ENCODE data around the gene CCDC188. TPM values are rescaled to one million over a fixed set of nuclear protein-coding genes. Genes with fewer than 3 reads are reported as not detected.

The CCDC188 gene
- total RNA-seq, 1 donor from 2014 or later: 0.11 TPM

- no peaks in the 10 kb centered on the region for H3K9me3 Mint-ChIP-seq
- DNase-seq (ENCODE audit: low spot score): no peak
- H3K36me3 Mint-ChIP-seq (ENCODE audit: low read depth): peaks cover 67% of the 10 kb centered on the region
- peaks cover 22% of the 10 kb centered on the region for H3K4me1 Mint-ChIP-seq (ENCODE audit: low read depth)
- no peaks in the 10 kb centered on the region for H3K27me3 Mint-ChIP-seq (ENCODE audit: low read depth)
- intact Hi-C loops (cut with micrococcal nuclease): no loop called here
- peak overlapping the region; percentile 13 for H3K4me3 Mint-ChIP-seq (ENCODE audit: low read depth)
- H3K27ac Mint-ChIP-seq: peak overlapping the region; percentile 82
These were observed 39.7 kb downstream of the CCDC188 start for GRCh38 chr22:20111045-20111688.

DNA sequence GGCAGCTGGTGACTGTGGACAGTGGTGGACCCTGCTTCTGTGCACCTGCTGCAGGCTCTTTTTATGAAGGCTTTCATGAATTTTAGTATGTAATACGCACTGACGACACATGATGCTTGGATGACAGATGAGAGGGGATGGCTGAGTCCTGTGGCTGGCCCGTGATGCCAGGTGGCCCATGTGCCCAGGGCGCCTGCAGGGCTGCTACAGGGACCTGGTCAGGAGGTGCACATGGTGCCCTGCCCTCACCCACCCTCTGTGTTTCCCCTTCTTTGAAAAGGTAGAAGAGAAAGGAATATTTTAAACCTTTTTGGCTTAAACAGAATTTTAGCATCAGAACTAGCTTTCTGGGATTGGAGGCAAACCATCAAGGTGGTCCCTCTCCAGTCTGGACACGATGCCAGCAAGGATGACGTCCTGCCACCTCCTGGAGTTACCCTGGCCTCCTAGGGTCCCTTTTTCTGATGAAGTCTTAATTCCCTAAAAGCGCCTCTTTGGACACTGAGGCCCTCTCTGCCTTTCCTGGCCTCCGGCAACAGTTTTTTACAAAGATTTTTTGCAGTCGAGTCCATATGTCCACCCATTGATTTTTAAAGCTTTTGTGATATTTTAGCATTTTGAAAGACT is 40.4 kb downstream of the CCDC188 start:
- intact Hi-C loops (cut with micrococcal nuclease): no loop called here
- no peak for DNase-seq (ENCODE audit: low spot score)
- peaks cover 61% of the 10 kb centered on the region for H3K36me3 Mint-ChIP-seq (ENCODE audit: low read depth)
- no peaks in the 10 kb centered on the region for H3K9me3 Mint-ChIP-seq
- H3K4me1 Mint-ChIP-seq (ENCODE audit: low read depth): peaks cover 22% of the 10 kb centered on the region
- no peak overlapping the region for H3K4me3 Mint-ChIP-seq (ENCODE audit: low read depth)
- peak overlapping the region; percentile 82 for H3K27ac Mint-ChIP-seq
- H3K27me3 Mint-ChIP-seq (ENCODE audit: low read depth): no peaks in the 10 kb centered on the region

DNA sequence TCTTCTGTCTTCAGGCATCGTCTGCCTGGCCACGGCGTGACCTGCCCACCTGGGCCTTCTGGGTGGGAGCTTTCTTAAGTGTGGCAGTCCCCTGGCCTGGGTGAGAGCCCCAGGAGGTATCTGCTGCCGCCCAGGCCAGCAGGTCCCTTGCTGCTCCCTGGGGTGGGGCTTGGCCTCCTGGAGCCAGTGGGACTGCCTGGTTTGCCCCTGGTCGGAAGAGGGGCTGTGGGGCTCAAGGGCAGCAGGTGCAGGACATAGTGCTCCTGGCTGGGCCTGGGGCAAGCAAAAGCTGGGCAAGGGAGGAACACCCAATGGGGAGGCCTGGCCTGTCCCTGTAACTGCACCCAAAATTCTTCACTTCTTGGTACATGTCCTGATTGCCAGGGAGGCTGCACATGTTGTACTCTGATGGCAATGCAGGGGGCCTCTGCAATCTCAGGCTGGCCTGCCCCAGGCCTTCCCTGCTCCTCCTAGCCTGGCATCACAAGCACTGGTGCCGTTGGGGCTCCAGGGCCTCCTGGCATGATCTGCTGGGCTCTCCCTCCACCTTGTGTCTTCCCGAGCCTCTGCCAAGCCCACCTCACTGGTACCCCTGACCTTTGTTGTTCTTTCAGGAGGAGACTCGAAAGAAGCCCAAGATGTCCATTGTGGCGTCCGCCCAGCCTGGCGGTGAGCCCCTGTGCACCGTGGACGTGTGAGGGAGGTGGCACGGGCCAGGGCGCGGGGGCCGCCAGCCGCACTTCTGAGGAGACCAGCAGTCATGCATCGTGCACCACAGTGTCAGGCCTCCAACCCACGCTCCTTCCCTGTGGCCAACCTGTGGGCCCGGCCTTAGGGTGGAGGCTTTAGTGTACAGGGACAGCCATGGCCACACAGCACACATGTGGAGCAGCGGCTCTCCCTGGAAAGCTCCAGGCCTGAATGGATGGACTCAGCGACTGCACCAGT is 41.2 kb downstream of the CCDC188 start:
- no peak for DNase-seq (ENCODE audit: low spot score)
- Mint-ChIP-seq H3K27ac (peak overlapping the region; percentile 33), H3K36me3 (ENCODE audit: low read depth) (peaks cover 55% of the 10 kb centered on the region), H3K9me3 (no peaks in the 10 kb centered on the region), H3K27me3 (ENCODE audit: low read depth) (no peaks in the 10 kb centered on the region), H3K4me1 (ENCODE audit: low read depth) (peaks cover 17% of the 10 kb centered on the region), H3K4me3 (ENCODE audit: low read depth) (no peak overlapping the region)
- intact Hi-C loops (cut with micrococcal nuclease): no loop called here

GRCh38 chr22:20108757-20109230 is 42.1 kb downstream of the CCDC188 start:
- peaks cover 11% of the 10 kb centered on the region for H3K4me1 Mint-ChIP-seq (ENCODE audit: low read depth)
- H3K9me3 Mint-ChIP-seq: no peaks in the 10 kb centered on the region
- no peak for DNase-seq (ENCODE audit: low spot score)
- intact Hi-C loops (cut with micrococcal nuclease): no loop called here
- H3K27me3 Mint-ChIP-seq (ENCODE audit: low read depth): no peaks in the 10 kb centered on the region
- no peak overlapping the region for H3K27ac Mint-ChIP-seq
- H3K36me3 Mint-ChIP-seq (ENCODE audit: low read depth): peaks cover 48% of the 10 kb centered on the region
- H3K4me3 Mint-ChIP-seq (ENCODE audit: low read depth): no peak overlapping the region

- Mint-ChIP-seq H3K36me3 (ENCODE audit: low read depth) (peaks cover 49% of the 10 kb centered on the region), H3K9me3 (no peaks in the 10 kb centered on the region)
- intact Hi-C loops (cut with micrococcal nuclease): no loop called here
These were observed 42.7 kb downstream of the CCDC188 start for GRCh38 chr22:20107951-20108756.

DNA sequence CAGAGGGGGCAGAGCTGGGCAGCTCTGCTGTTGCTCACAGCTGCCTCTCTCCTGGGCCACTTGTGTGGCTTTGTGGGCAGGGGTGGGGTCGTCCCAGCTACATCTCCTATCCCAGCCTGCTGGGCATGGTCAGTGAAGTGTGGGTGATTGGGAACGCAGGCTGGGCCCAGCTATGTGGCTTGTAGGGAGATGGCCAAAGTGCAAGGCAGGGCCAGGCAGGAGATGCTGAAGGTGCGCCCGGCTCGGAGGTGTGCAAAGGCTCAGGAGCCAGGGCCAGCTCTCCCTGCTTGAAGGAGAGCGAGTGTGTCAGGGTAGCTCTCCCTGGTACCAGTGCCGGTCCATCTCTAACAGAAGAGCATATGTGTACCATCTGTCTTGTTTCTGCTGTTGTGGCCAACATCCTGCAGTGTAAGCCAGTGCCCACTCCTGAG is 43.4 kb downstream of the CCDC188 start:
- Mint-ChIP-seq H3K27ac (peak overlapping the region; percentile 63), H3K9me3 (no peaks in the 10 kb centered on the region), H3K4me1 (ENCODE audit: low read depth) (peaks cover 11% of the 10 kb centered on the region), H3K36me3 (ENCODE audit: low read depth) (peaks cover 52% of the 10 kb centered on the region), H3K4me3 (ENCODE audit: low read depth) (no peak overlapping the region), H3K27me3 (ENCODE audit: low read depth) (no peaks in the 10 kb centered on the region)
- intact Hi-C loops (cut with micrococcal nuclease): no loop called here
- no peak for DNase-seq (ENCODE audit: low spot score)

More at GRCh38 chr22:20107951-20108756, 42.7 kb downstream of the CCDC188 start:
- Mint-ChIP-seq H3K4me3 (ENCODE audit: low read depth) (no peak overlapping the region), H3K27me3 (ENCODE audit: low read depth) (no peaks in the 10 kb centered on the region), H3K27ac (peak overlapping the region; percentile 63), H3K4me1 (ENCODE audit: low read depth) (peaks cover 11% of the 10 kb centered on the region)
- no peak for DNase-seq (ENCODE audit: low spot score)

DNA sequence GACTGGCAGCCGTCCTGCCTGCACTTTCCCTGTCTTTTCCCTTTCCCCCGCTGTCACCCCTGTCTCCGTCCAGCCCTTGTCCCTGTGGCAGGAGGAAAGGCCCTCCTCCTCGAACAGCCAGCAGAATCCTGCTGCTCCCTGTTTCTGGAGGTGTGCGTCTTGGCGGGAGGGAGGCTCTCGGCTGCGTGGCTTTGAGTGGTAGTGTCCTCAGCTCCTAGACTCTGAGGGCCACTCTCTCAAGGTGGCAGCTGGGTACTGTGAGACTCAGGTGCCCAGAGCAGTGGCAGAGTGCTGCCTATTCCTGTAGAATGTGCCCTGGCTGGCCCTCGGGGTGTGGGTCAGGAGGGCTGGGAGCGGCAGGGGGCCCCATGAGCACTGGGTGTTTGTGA is 44.0 kb downstream of the CCDC188 start:
- Mint-ChIP-seq H3K4me3 (ENCODE audit: low read depth) (no peak overlapping the region), H3K36me3 (ENCODE audit: low read depth) (peaks cover 53% of the 10 kb centered on the region), H3K4me1 (ENCODE audit: low read depth) (peaks cover 13% of the 10 kb centered on the region), H3K9me3 (no peaks in the 10 kb centered on the region), H3K27ac (no peak overlapping the region), H3K27me3 (ENCODE audit: low read depth) (no peaks in the 10 kb centered on the region)
- intact Hi-C loops (cut with micrococcal nuclease): no loop called here
- DNase-seq (ENCODE audit: low spot score): no peak

- Mint-ChIP-seq H3K27ac (no peak overlapping the region), H3K4me1 (ENCODE audit: low read depth) (peaks cover 12% of the 10 kb centered on the region), H3K9me3 (no peaks in the 10 kb centered on the region), H3K4me3 (ENCODE audit: low read depth) (no peak overlapping the region), H3K36me3 (ENCODE audit: low read depth) (peaks cover 51% of the 10 kb centered on the region), H3K27me3 (ENCODE audit: low read depth) (no peaks in the 10 kb centered on the region)
- intact Hi-C loops (cut with micrococcal nuclease): no loop called here
- no peak for DNase-seq (ENCODE audit: low spot score)
These were observed 44.5 kb downstream of the CCDC188 start for GRCh38 chr22:20106205-20106848.

DNA sequence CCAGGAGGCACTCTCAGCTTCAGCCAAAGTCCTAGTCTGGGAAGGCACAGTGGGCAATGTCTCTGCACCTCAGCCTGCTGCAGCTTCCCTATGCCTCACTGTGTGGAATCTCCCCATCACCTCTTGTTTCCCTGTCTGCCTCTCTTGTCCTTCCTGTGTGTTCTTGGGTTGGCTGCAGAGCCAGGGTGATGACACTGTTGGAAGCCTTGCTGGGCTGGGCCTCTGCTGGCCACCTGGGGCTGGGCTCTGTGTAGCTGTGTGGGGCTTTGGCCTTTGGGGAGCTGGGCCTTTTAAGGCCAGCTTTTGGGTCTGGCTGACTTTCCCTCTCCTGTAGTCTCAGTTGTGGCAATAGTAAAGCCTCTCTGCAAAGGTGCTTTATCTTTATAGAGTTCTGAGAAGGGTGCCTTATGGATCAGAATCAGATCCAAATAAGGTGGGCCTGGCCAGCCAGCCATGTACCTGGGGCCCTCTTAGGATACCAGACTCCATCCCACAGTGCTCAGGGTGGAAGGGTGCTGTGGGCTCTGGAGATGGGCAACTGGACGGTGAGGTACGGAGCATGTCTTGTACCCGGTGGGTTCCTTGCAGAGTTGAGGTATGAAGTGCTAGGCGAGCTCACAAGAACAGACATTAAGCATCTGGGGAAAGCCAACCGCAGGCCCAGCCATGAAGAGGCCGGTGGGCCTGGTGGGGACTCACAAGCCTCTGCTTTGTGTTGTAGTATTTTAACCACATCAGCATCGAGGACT is 45.2 kb downstream of the CCDC188 start:
- H3K9me3 Mint-ChIP-seq: no peaks in the 10 kb centered on the region
- intact Hi-C loops (cut with micrococcal nuclease): no loop called here
- H3K27ac Mint-ChIP-seq: no peak overlapping the region
- H3K27me3 Mint-ChIP-seq (ENCODE audit: low read depth): no peaks in the 10 kb centered on the region
- no peak for DNase-seq (ENCODE audit: low spot score)
- peaks cover 50% of the 10 kb centered on the region for H3K36me3 Mint-ChIP-seq (ENCODE audit: low read depth)
- H3K4me1 Mint-ChIP-seq (ENCODE audit: low read depth): peaks cover 14% of the 10 kb centered on the region
- no peak overlapping the region for H3K4me3 Mint-ChIP-seq (ENCODE audit: low read depth)

DNA sequence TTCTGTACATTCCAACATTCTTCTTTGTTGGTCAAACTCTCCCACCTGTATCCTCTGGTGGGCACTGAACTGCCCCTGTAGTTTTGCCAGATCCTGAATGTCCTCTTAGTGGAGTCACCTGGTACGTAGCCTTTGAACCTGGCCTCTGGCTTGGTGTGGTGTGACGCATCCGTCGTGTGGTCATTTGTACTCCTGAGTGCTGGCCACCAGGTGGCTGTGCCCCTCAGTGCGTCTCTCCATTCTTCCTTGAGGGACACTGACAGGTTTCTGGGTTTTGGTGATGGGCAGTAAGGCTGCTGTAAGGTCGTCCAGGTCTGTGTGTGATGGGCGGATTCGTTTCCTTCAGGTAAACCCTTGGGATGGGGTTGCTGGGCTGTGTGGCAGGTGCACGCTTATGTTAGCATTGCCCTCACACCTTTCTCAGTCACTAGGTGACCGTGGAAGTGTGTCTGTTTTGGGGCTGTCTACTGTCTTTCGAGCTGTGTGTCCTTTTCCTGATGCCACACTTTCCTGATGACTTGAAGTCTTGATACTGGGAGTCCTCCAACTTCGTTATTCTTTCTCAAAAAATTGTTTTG is 48.6 kb downstream of the CCDC188 start:
- peak overlapping the region; percentile 72 for H3K27ac Mint-ChIP-seq
- H3K36me3 Mint-ChIP-seq (ENCODE audit: low read depth): peaks cover 64% of the 10 kb centered on the region
- H3K27me3 Mint-ChIP-seq (ENCODE audit: low read depth): no peaks in the 10 kb centered on the region
- DNase-seq (ENCODE audit: low spot score): no peak
- H3K4me1 Mint-ChIP-seq (ENCODE audit: low read depth): peaks cover 38% of the 10 kb centered on the region
- H3K9me3 Mint-ChIP-seq: no peaks in the 10 kb centered on the region
- intact Hi-C loops (cut with micrococcal nuclease): no loop called here
- H3K4me3 Mint-ChIP-seq (ENCODE audit: low read depth): no peak overlapping the region

DNA sequence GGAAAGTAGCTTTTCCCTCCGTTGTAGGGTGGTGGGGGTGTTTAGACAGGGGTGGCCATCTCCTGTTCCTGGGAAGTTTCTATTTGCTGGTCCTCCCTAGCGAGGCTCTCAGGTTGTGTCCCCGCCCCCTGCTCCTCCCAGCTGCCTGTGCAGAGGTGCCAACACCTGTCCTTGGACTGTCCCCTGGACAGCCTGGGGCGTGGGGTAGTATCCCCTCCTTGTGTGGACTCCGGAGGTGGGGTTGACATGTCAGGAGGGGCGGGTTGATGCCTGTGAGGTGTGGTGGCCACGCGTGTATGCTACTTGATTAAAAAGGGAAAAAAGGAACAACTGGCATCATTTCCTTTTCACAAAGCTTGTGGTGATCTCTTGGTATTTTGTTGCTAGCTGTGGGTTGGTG is 49.2 kb downstream of the CCDC188 start:
- peak overlapping the region; percentile 86 for H3K27ac Mint-ChIP-seq
- peaks cover 3% of the 10 kb centered on the region for H3K9me3 Mint-ChIP-seq
- no peak for DNase-seq (ENCODE audit: low spot score)
- H3K27me3 Mint-ChIP-seq (ENCODE audit: low read depth): no peaks in the 10 kb centered on the region
- intact Hi-C loops (cut with micrococcal nuclease): loop anchor here (2.0 kb wide), 1 partner anchor 15 kb away; the partner anchor contains the start of genes RANBP1 and TRMT2A
- no peak overlapping the region for H3K4me3 Mint-ChIP-seq (ENCODE audit: low read depth)
- H3K36me3 Mint-ChIP-seq (ENCODE audit: low read depth): peaks cover 64% of the 10 kb centered on the region
- H3K4me1 Mint-ChIP-seq (ENCODE audit: low read depth): peaks cover 42% of the 10 kb centered on the region

Measured in activated T-helper 2 cell treated with anti-CD3 and anti-CD28 coated beads, Interferon-gamma antibody, Interleukin-2, Interleukin-4, amounts not matched to agents 10 μg/mL and 5 μg/mL and 100 μg/mL, durations not matched to agents 14 hours and 24 hours and 36 hours (primary cell).